OCI-LY7 (cell line): ENCODE results near the gene MCAT. TPM values are rescaled to one million over a fixed set of nuclear protein-coding genes. Genes with fewer than 3 reads are reported as not detected.

Experiments
- BruUV-seq: library from RNA; stranded (reverse); fragments of 400-500 nt; replicated peaks from 2 replicates; lab custom pipeline; 2021; lab: Mats Ljungman, UMichigan
- CTCF ChIA-PET: fragments of 300-600 bp; sonication (Branson Sonifier 250); formaldehyde crosslinking; loops from one replicate; lab custom pipeline; 2022; ENCODE audit warnings: antibody characterized with exemption; ENCODE audit not compliant: unreplicated experiment; lab: Charles Lee
- POLR2A ChIA-PET: fragments of 300-600 bp; sonication (Branson Sonifier 250); formaldehyde crosslinking; loops from one replicate; lab custom pipeline; 2022; ENCODE audit warnings: antibody characterized with exemption; lab: Charles Lee
- DNase-seq: peaks from one replicate; pipeline ENCODE4 v3.0.0-alpha.2; 2015; ENCODE audit warnings: low spot score
- H2AFZ ChIP-seq: fragments of 200-600 bp; sonication (generic), shearing (Covaris generic); 2 replicates; pipeline ENCODE4 v1.6.1; 2014; ENCODE audit warnings: mild to moderate bottlenecking, antibody characterized with exemption, low read length, moderate library complexity
- H3K27ac ChIP-seq: fragments of 200-600 bp; sonication (generic); 2 replicates; pipeline ENCODE4 v1.5.1; 2014; ENCODE audit warnings: mixed run types, low read depth, mild to moderate bottlenecking, moderate library complexity, low read length, inconsistent platforms; ENCODE audit not compliant: poor library complexity, severe bottlenecking
- H3K36me3 ChIP-seq: fragments of 200-600 bp; sonication (generic); 2 replicates; pipeline ENCODE4 v1.6.1; 2014; ENCODE audit warnings: mild to moderate bottlenecking, antibody characterized with exemption, low read length, moderate library complexity, mixed read lengths; ENCODE audit not compliant: insufficient read depth
- H3K4me1 ChIP-seq: fragments of 200-600 bp; sonication (generic); 2 replicates; pipeline ENCODE4 v1.5.1; 2014; ENCODE audit warnings: mild to moderate bottlenecking, low read length; ENCODE audit not compliant: insufficient read depth, poor library complexity, severe bottlenecking
- H3K4me2 ChIP-seq: fragments of 200-600 bp; sonication (generic); 2 replicates; pipeline ENCODE4 v1.6.1; 2014; ENCODE audit warnings: mild to moderate bottlenecking, low read length
- H3K4me3 ChIP-seq: fragments of 200-600 bp; sonication (generic); 2 replicates; pipeline ENCODE4 v1.5.1; 2014; ENCODE audit warnings: mild to moderate bottlenecking, low read depth, low read length; ENCODE audit not compliant: poor library complexity, severe bottlenecking
- H3K79me2 ChIP-seq: fragments of 200-600 bp; sonication (generic); 2 replicates; pipeline ENCODE4 v1.6.1; 2016; ENCODE audit warnings: low read depth, mild to moderate bottlenecking, low read length, moderate library complexity, mixed read lengths; ENCODE audit not compliant: insufficient read depth
- H3K9me2 ChIP-seq: fragments of 200-600 bp; sonication (generic); 2 replicates; pipeline ENCODE4 v1.6.1; 2016; ENCODE audit warnings: mild to moderate bottlenecking, low read length, mixed read lengths; ENCODE audit not compliant: insufficient read depth
- H3K9me3 ChIP-seq: fragments of 200-600 bp; sonication (generic); 2 replicates; pipeline ENCODE4 v1.6.1; 2014; ENCODE audit warnings: mild to moderate bottlenecking, mixed run types, low read length, mixed read lengths
- H4K20me1 ChIP-seq: fragments of 200-600 bp; sonication (generic); 2 replicates; pipeline ENCODE4 v1.6.1; 2014; ENCODE audit warnings: mild to moderate bottlenecking, antibody characterized with exemption, low read length, moderate library complexity, mixed read lengths; ENCODE audit not compliant: insufficient read depth
- CTCF ChIP-seq: fragments of 200-600 bp; sonication (generic); conservative IDR thresholded peaks from 2 replicates; pipeline ENCODE4 v1.5.1; 2014; ENCODE audit warnings: mild to moderate bottlenecking, antibody characterized with exemption, low read length, moderate library complexity, mixed read lengths
- EZH2phosphoT487 ChIP-seq: fragments of 200-600 bp; sonication (generic); IDR thresholded peaks from 2 replicates; pipeline ENCODE4 v1.6.1; 2018; ENCODE audit warnings: low read depth, borderline replicate concordance, mild to moderate bottlenecking, mixed run types, antibody characterized with exemption, low read length, moderate library complexity, mixed read lengths
- intact Hi-C: fragments of 100-400 bp; cut with micrococcal nuclease; formaldehyde crosslinking; loops from one replicate; pipeline ENCODE4 v1.10.0; 2022; ENCODE audit not compliant: unreplicated experiment
- total RNA-seq, 2 experiments: library from RNA; depleted of rRNA in 1 of 2; stranded (reverse); fragments of >200 nt in 1 of 2; shearing (Covaris generic) in 1 of 2; gene quantifications; 2 replicates each; pipeline ENCODE4 v1.2.3, GENCODE V29; 2014 to 2022

The MCAT gene
- total RNA-seq, 2 experiments from 2014 or later: 30.6 to 33.2 TPM

GRCh38 chr22:43174941-43175531 lies 31.8 kb upstream of the MCAT start:
- Histone ChIP-seq H3K4me2 (no peak overlapping the region), H3K9me3 (no peaks in the 10 kb centered on the region), H3K4me1 (no peaks in the 10 kb centered on the region), H3K4me3 (no peak overlapping the region), H3K9me2 (no peaks in the 10 kb centered on the region), H4K20me1 (no peaks in the 10 kb centered on the region), H2AFZ (no peak overlapping the region), H3K79me2 (no peaks in the 10 kb centered on the region), H3K36me3 (peaks cover 85% of the 10 kb centered on the region), H3K27ac (no peak overlapping the region)
- no TSS peak for BruUV-seq
- TF ChIP-seq EZH2phosphoT487 (no peak), CTCF (no peak)
- DNase-seq: no peak
- intact Hi-C loops: no loop called here
- ChIA-PET CTCF (no interaction called here), POLR2A (no interaction called here)

GRCh38 chr22:43173976-43174720 lies 30.9 kb upstream of the MCAT start:
- Histone ChIP-seq H2AFZ (no peak overlapping the region), H3K79me2 (no peaks in the 10 kb centered on the region), H3K4me2 (no peak overlapping the region), H4K20me1 (no peaks in the 10 kb centered on the region), H3K4me3 (no peak overlapping the region), H3K9me3 (no peaks in the 10 kb centered on the region), H3K27ac (no peak overlapping the region), H3K36me3 (peaks cover 85% of the 10 kb centered on the region), H3K9me2 (no peaks in the 10 kb centered on the region), H3K4me1 (no peaks in the 10 kb centered on the region)
- DNase-seq: no peak
- ChIA-PET POLR2A (no interaction called here), CTCF (no interaction called here)
- TF ChIP-seq CTCF (no peak), EZH2phosphoT487 (no peak)
- intact Hi-C loops: no loop called here
- BruUV-seq: no TSS peak

- no peak for DNase-seq
- Histone ChIP-seq H3K9me3 (no peaks in the 10 kb centered on the region), H3K9me2 (no peaks in the 10 kb centered on the region), H2AFZ (no peak overlapping the region), H3K36me3 (peaks cover 85% of the 10 kb centered on the region), H3K4me1 (no peaks in the 10 kb centered on the region), H3K4me2 (no peak overlapping the region), H3K27ac (no peak overlapping the region), H3K4me3 (no peak overlapping the region), H3K79me2 (no peaks in the 10 kb centered on the region), H4K20me1 (no peaks in the 10 kb centered on the region)
- ChIA-PET POLR2A (no interaction called here), CTCF (no interaction called here)
- BruUV-seq: no TSS peak
- intact Hi-C loops: no loop called here
- TF ChIP-seq CTCF (no peak), EZH2phosphoT487 (no peak)
Observed at GRCh38 chr22:43173566-43173965, 30.4 kb upstream of the MCAT start.
